ENCODE data around the gene GPC1.
A peak's percentile ranks its signal among the peaks of the same experiment; 100 is the strongest.

Gene GPC1

DNA sequence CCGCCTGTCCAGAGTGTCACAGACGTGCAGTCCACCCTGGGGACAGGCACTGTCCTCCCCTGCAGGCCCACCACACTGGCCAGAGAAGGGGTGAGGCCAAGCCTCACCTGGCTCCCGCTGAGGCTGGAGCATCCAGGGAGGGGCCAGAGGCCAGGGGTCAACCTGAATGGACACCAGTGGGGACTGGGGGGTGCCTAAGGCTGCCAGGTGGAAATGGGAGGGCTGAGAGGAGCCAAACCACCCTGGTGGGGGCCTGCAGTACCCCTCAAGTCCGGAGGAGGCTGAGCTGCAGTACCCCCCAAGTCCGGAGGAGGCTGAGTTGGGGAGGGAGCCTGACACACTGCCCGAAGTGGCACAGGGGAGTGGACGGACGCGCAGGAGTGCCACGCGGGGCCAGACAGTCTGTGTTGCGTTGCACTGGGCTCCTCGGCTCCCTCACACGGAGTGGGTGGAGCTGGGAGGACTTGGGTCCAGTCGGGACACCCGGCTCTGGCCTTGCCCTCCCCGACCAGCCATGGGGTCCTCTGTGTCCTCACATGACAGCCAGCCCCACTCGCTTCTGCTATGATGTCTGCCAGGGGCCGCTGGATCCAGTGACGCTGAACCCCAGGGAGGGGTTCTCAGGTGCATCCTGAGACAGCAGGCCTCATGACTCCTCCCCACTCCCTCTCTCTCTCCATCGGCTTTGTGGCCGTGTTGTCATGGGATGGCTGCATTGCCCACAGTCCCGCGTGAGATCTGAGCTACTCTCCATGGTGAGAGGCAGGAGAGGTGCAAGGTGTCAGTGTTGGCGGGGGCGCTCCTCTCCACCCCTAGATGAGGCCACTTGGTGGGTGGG, 22.3 kb upstream of the GPC1 start:
- DNase-seq, result peak; percentile 9

DNA sequence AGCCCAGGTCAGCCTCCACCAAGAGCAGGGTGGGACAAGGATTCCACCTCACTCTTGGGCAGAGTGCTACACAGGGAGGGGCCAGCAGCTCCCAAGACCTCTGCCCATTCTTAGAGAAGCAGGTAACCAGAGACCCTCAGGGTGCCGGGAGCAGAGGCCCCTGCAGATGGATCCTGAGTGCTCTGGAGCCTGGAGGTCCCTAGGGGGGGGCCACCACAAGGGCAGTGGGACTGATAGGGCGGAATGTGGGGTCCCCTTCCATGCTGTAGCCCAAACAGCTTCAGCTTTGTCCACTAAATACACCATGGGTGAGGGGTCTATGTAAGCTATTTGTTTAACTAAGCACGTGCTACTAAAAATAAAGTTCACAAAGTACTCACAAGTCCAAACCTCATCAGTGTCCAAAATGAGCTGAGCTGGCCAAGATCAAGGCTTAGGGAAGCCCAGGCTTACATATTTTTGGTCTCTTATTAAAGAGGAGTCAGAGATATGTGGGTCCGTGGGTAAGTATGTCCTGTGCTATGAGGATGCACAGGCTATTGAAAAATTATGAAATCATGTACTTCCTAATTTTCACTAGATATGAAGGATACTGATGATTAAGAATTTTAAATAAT, 21.5 kb upstream of the GPC1 start:
- DNase-seq, result peak; percentile 2

DNA sequence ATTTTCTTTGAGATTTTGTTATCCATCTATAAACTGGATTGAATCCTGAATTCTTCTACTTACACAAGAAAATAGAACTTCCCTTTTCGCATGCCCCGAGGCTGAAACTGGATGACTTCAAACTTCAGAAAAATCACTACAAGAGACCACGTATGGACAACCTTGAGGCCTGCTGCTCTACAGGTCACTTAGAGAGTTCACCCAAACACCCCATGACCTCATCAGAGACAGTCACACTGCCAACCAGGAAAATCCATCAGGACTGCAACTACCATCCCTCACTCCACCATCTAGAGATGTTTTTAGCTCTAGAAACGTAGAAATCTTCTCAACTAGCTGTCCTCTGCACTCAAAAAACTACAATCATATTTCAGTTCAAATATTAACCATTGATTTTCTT, 18.6 kb upstream of the GPC1 start:
- no peak for DNase-seq

DNA sequence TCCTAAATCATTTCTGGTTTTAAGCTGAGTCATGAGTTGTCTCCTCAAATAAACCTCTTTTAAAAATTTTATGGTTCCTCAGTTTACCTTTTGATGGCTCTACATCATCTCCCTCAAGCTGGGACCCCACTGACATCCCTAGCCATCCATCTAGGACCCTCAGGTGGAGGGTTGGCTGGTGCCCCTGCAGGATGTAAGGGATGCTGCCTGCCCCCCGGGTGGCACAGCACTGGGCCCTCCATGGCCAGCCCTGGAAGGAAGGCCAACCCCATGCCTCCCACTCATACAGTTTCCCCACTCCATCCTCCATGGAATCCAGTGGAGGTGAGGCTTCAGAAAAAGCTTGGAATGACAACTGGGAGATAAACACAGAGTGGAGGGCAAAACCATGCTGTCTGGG, 17.2 kb upstream of the GPC1 start:
- DNase-seq, result peak; percentile 1

DNA sequence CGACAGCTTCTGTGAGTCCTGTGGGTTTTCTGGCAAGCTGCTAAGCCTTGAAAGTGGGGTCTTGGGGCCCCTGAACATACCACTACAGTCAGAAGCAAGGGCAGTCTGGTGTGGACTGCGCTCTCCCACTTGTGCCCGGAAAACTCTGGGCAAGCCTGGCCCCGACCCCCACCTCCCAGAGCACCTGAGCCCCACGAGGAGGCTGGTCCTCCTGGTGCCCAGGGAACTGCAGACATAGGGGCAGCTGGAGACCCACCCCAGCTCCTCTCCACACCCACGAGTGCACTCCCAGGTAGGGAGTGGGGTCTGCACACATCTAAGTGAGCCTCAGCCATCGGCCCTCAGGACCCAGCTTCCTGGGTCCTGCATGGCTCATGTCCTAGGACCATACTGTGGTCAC, 16.2 kb upstream of the GPC1 start:
- peak; percentile 2 for DNase-seq

DNA sequence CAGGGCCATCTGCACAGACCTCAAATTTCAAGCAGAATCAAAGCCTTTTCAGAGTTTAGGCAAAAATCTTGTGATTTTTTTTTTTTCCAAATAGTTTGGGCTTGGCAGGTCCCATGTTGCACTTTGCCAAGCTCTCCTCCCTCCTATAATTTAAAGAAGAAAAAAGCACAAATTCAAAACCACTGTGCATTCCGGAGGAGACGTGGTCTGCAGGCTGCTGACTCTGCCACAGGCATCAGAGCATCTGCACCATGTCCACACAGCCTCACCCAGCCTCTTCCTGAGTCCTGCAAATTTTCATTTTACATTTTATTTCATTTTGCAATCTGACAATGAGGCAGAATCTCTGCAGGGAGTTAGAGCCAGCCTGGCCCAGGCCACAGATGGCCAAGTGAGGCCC, 15.7 kb upstream of the GPC1 start:
- DNase-seq, result no peak

DNA sequence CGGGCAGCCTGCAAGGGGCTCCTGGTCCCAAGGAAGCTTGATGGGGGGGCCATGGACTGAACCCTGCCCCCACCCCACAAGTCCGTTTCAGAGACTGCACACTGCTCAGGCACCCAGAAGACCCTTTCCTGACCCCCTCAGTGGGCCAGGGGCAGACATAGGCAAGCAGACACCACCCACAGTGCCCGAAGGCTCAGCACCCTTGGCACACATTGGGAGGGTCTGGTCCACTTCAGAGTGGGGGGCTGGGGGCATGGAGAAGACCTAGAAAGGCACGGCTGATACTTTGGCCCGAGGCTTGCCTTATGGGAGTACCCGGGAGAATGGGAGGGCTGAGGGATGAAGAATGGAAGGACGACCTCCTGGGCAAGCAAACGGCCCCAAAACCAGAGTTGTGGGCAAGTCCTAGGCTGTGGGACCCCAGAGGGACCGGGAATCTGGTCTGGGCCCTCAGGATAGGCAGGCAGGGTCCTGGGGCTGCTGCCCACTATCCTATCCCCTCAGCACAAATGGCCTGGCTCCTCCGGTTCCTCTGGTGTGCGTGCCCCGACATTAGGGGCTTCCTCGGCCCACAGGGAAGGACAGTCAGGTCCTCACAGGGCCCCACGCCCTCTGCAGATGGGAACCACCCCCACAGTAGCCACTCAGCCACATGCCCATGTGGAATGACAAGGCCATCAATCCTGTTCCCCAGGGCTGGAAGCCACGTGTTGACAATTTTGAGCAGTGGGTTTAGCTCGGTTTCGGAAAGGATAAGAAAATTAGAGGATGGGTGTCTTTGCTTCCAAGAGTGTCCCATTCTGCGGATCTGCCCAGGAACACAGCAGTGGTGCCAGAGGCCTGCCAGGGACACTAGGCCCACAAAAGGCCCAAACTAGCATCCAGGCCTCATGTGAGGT, 15.0 kb upstream of the GPC1 start:
- DNase-seq, result peak; percentile 4

DNA sequence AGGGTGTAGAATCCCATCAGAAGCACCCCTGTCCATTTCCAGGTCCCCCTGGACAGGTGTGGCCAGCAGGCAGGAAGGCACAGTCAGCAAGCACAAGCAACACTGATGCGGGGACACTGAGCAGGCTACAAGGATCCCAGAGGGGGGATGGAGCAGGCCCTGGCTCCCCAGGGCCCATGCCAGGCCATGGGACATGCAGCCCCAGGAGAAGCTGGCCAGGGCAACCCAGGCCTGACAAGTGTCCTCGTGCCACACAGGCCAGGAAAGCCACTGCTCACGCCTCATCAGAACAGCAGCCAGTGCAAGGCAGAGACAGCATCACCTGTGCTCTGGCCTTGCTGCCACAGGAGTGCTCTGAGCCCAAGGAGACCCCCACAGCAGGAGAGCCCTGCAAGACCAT, 14.1 kb upstream of the GPC1 start:
- peak; percentile 7 for DNase-seq

DNA sequence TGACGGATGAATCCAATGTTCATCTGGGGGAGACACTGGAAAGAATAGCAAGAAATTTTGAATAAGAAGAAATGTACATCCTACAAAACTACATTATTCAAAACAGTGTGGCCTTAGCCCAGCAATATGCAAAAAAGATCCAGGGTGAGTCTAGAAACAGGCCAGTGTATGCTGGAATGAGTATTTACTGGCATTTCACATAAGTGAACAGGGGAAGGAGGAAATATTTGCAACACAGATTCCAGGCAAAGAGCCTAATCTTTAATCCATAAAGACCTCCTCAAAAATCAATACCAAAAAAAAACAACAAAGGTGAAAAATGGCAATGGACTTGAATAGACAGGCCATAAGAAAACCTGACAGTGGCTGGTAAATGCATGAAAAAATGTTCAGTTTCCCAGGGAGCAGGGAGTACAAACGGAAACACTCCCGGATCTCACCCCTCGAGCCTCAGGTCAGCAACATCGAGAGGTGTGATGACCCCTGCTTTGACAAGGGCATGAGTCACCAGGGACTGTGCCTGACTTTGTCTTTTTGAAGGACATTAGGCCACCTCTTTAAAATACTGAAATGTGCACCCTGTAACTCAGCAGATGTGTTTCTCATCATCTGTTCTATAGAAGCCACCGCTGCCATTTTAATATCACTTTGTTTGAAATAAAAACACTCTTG, 12.7 kb upstream of the GPC1 start:
- DNase-seq, result peak; percentile 2

DNA sequence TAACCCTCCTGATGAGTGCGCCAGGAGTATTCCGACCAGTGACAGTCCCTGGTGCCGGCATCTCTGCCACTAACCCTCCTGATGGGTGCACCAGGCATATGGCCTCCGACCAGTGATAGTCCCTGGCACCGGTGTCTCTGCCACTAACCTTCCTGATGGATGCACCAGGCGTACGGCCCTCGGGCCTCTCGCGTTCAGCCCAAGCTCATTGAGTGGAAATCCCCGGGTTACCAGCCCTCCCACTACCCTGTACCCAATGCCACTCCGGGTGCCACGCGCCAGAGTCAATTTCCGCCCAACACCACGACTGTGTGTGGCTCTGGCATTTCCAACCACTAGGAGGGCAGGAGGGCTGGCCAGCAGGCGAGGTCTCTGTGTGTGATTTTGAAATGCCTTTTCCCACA, 11.7 kb upstream of the GPC1 start:
- peak; percentile 3 for DNase-seq

DNA sequence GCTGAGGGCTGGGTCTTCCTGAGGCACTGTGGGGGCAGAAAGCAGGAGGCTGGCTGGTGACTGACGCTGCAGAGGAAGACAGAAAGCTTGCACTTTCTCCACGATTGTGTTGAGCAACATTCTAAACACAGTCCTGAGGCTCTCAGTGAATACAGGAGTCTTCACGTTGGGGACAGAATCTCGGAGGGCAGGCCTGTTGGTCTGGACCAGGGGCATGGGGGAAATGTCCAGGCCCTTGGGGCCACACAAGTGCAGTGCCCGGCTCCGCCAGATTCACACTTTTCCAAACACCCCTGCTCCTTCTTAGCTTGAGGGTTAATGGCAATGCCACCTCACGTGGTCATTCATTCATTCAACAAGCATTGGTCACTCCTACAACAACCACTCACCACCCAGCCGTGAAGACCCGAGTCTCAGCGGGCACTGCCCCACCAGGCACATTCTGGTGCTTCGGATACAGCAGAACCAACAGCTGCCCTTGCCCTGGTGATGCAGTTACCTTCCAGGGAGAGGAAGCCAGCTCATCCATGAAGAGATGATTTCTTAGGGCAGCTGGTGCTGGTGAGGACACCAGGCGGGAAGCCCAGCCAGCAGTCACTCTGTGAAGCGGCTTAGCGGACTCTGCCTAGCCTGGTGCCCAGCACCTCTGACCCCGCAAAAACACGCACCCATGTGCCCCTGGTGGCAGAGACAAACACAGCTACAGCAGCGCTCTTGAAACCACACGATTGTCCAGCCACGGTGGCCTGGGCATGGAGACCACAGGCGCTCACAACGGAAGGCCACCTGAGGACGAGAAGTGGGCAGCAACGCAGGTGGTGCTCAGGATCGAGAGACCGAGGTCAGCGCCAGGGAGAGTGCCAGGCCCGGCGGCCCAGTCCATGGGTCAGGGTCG, 10.9 kb upstream of the GPC1 start:
- DNase-seq, result peak; percentile 5

DNA sequence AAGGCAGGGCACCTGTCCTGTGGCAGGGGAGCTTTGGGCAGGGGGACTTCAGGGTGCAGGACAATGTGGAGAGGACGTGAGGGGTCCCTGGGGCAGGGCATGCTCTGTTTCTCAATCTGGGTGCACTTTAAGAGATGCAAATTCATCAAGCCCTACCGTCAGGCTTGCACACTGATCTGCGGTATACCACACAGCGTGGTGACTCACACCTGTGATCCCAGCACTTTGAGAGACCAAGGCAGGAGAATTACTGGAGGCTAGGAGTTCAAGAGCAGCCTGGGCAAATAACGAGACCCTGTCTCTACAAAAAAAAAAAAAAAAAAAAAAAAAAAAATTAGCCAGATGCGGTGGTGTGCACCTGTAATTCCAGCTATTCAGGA, 10.2 kb upstream of the GPC1 start:
- peak; percentile 5 for DNase-seq

DNA sequence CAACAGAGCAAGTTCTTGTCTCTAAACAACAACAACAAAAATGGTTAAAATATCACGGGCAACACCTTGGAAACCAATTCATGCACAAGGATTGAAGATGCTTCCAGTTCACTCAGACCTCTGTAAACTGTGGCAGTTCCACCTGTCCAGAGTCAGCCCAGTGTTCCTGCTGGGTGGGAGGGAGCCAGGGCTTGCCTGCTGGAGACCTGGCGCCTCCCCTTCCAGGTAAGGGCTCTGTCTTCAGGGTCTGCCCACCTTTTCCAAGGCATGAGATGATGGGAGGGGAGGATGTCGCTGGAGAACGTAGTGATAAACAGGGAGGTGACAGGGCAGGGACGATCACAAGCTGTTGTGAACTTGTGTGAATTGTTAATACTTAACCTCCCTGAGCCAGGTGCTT, 9.8 kb upstream of the GPC1 start:
- DNase-seq, result peak; percentile 1

DNA sequence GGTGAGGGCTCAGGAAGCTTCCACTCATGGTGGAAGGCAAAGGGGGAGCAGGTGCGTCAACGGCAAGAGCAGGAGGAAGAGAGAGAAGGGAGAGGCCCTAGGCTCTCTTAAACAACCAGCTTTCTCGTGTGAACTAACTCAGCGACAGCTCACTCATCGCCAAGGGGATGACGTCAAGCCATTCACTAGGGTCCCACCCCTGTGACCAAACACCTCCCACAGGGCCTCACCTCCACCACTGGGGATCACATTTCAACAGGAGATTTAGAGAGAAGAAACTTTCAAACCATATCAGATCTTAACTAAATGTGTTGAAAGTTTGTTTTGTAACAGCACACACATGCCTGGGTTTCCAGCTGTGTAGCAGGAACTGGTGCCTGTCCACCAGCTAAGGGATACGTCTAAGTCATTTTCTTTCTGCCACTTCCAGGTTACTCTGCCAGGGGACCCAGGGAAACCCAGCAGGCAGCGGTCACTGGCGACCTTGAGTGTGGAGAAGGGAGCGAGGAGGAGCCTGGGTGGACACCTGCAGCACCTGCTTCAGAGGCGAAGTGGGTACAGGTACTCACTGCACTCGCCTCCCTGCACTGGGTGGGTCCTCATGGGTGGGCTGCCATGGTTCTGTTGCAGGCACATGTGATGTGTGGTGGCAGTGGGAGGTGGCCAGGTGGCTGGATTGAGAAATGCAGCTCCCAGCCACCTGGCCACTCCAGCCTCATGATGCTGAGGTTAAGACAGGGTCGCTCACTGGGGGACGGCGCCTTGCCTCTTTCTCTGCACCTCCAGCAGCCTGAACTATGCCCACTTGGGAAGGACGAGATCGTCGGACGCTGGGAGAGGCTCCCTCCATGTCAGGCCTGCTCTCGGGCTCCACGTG, 8.4 kb upstream of the GPC1 start:
- DNase-seq, result peak; percentile 9

DNA sequence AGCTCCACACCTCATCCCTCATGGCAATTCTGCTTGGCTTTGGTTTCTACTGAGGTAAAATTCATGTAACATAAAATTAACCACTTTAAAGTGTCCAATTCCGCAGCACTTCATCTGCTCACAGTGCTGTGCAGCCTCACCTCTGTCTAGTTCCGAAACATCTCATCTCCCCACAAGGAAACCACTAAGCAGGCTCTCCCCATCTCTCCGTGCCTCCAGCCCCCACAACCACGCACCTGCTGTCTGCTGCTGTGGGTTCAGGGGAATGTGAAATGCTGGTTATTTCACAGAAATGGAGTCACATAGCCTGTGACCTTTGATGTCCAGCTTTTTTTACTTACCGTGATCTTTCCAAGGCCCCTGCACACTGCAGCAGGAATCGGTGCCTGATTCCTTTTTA, 7.7 kb upstream of the GPC1 start:
- peak; percentile 4 for DNase-seq

DNA sequence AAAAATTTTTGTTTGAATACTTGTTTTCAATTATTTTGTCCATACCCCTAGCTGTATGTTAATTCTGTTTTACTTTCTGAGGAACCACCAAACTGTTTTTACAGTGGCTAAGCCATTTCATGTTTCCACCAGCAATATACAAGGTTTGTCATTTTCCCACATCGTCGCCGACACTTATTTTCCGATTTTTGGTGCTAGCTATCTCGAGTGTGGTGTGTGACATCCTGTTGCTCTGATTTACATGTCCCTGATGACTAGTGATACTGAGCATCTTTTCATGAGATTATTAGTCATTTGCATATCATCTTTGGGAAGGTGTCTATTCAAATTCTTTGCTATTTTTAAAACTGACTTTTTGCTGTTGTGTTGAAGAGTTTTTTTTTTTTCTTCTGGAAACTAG, 7.2 kb upstream of the GPC1 start:
- DNase-seq, result peak; percentile 6

DNA sequence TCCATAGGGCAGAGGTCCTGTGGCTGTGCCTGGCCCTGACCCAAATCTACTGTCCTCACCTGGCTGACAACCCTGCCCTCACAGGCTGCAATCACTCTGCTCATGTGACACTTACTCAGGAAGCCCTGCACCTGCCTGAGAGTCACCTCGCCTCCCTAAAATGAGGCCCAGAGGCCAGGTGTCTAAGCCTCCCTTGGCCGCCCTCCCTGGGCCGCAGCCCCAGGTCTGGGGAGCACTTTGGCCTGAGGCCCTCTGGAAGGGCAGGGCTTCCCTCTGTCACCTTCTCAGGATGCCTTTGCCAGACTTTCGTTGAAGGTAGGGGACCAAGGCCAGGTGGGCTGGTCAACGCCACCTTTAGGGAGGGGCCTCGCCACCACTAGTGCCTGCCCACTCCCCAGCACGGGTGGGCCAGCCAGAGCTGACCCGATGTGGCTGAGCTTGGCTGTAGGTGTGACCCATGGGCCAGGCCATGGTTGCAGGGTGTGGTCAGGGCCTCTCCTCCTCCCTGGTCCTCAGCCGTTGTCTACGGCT, 6.1 kb upstream of the GPC1 start:
- DNase-seq, result peak; percentile 8

DNA sequence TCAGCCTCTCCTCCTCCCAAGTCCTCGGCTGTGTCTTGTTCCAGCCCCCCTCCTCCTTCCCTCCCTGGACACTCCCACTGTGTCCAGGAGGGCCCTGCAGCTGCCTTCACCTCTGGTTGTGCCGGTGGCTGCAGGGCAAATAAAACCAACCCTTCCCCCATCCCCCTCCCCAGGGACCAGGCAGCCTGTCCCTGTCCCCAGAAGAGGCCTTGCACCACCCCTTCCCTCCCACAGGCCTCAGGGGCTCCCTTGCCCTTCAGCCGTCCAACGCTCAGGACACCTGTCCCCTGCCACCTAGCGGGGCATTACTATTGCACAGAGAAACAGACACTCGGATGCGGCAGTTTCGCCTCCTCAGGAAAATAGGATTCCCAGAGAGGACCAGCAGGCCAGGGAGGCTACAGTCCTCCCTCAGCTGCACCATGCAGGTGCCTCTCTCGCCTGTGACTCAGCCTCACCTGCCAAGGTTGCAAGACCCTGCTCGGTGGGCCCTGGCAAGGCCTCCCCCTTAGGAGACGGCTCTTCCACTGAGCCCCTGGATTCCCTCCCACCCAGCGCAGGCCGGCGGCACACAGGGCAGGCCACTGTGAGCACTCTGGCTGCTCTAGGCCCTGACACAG, 5.5 kb upstream of the GPC1 start:
- DNase-seq, result peak; percentile 7

DNA sequence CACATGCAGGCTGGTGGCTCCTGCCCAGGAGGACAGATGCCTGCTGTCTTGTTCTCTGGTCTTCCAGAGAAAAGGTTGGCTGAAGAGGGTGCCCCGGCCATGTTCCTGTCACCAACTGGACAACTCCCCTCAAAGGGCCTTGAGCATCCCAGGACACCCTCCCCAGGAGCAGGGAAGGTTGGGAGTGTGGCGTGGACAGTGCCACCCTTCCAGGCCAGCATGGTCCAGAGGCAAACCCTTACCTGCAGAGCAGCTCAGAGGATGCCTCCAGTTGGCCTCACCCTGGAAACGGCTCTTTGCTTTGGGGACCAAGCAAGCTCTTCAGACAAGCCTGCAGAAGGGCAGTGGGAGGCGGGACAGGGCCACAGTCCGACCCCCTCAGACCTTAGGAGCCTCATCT, 4.9 kb upstream of the GPC1 start:
- DNase-seq, result no peak

DNA sequence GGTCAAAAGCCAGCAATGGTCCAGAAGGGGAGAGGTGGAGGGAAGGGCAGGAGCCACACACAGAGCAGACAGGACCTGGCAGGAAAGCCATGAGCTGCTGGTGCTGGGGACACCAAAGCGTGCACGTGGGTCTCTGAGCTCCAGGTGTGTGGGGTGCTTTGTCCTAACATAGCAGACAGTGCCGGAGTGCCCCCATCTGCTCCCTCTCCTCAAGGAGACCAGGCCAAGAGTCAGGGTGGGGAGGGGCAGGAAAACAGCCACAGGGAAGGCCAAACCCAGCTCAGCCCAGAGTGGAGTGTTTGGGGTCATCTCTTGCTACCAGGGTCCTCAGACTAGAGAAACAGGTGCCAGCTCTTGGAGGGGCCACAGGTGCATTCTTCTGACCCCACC, 4.2 kb upstream of the GPC1 start:
- DNase-seq, result no peak
